OCI-LY7 (cell line): ENCODE data around the gene SLC25A13. TPM values are rescaled to one million over a fixed set of nuclear protein-coding genes. Genes with fewer than 3 reads are reported as not detected.

ENCODE experiments used
- BruUV-seq: library from RNA; stranded (reverse); fragments of 400-500 nt; replicated peaks from 2 replicates; lab custom pipeline; 2021; lab: Mats Ljungman, UMichigan
- CTCF ChIA-PET: fragments of 300-600 bp; sonication (Branson Sonifier 250); formaldehyde crosslinking; loops from one replicate; lab custom pipeline; 2022; ENCODE audit warnings: antibody characterized with exemption; ENCODE audit not compliant: unreplicated experiment; lab: Charles Lee
- POLR2A ChIA-PET: fragments of 300-600 bp; sonication (Branson Sonifier 250); formaldehyde crosslinking; loops from one replicate; lab custom pipeline; 2022; ENCODE audit warnings: antibody characterized with exemption; lab: Charles Lee
- DNase-seq: peaks from one replicate; pipeline ENCODE4 v3.0.0-alpha.2; 2015; ENCODE audit warnings: low spot score
- H2AFZ ChIP-seq: fragments of 200-600 bp; sonication (generic), shearing (Covaris generic); 2 replicates; pipeline ENCODE4 v1.6.1; 2014; ENCODE audit warnings: mild to moderate bottlenecking, antibody characterized with exemption, low read length, moderate library complexity
- H3K27ac ChIP-seq: fragments of 200-600 bp; sonication (generic); 2 replicates; pipeline ENCODE4 v1.5.1; 2014; ENCODE audit warnings: mixed run types, low read depth, mild to moderate bottlenecking, moderate library complexity, low read length, inconsistent platforms; ENCODE audit not compliant: poor library complexity, severe bottlenecking
- H3K36me3 ChIP-seq: fragments of 200-600 bp; sonication (generic); 2 replicates; pipeline ENCODE4 v1.6.1; 2014; ENCODE audit warnings: mild to moderate bottlenecking, antibody characterized with exemption, low read length, moderate library complexity, mixed read lengths; ENCODE audit not compliant: insufficient read depth
- H3K4me1 ChIP-seq: fragments of 200-600 bp; sonication (generic); 2 replicates; pipeline ENCODE4 v1.5.1; 2014; ENCODE audit warnings: mild to moderate bottlenecking, low read length; ENCODE audit not compliant: insufficient read depth, poor library complexity, severe bottlenecking
- H3K4me2 ChIP-seq: fragments of 200-600 bp; sonication (generic); 2 replicates; pipeline ENCODE4 v1.6.1; 2014; ENCODE audit warnings: mild to moderate bottlenecking, low read length
- H3K4me3 ChIP-seq: fragments of 200-600 bp; sonication (generic); 2 replicates; pipeline ENCODE4 v1.5.1; 2014; ENCODE audit warnings: mild to moderate bottlenecking, low read depth, low read length; ENCODE audit not compliant: poor library complexity, severe bottlenecking
- H3K79me2 ChIP-seq: fragments of 200-600 bp; sonication (generic); 2 replicates; pipeline ENCODE4 v1.6.1; 2016; ENCODE audit warnings: low read depth, mild to moderate bottlenecking, low read length, moderate library complexity, mixed read lengths; ENCODE audit not compliant: insufficient read depth
- H3K9me2 ChIP-seq: fragments of 200-600 bp; sonication (generic); 2 replicates; pipeline ENCODE4 v1.6.1; 2016; ENCODE audit warnings: mild to moderate bottlenecking, low read length, mixed read lengths; ENCODE audit not compliant: insufficient read depth
- H3K9me3 ChIP-seq: fragments of 200-600 bp; sonication (generic); 2 replicates; pipeline ENCODE4 v1.6.1; 2014; ENCODE audit warnings: mild to moderate bottlenecking, mixed run types, low read length, mixed read lengths
- H4K20me1 ChIP-seq: fragments of 200-600 bp; sonication (generic); 2 replicates; pipeline ENCODE4 v1.6.1; 2014; ENCODE audit warnings: mild to moderate bottlenecking, antibody characterized with exemption, low read length, moderate library complexity, mixed read lengths; ENCODE audit not compliant: insufficient read depth
- CTCF ChIP-seq: fragments of 200-600 bp; sonication (generic); conservative IDR thresholded peaks from 2 replicates; pipeline ENCODE4 v1.5.1; 2014; ENCODE audit warnings: mild to moderate bottlenecking, antibody characterized with exemption, low read length, moderate library complexity, mixed read lengths
- EZH2phosphoT487 ChIP-seq: fragments of 200-600 bp; sonication (generic); IDR thresholded peaks from 2 replicates; pipeline ENCODE4 v1.6.1; 2018; ENCODE audit warnings: low read depth, borderline replicate concordance, mild to moderate bottlenecking, mixed run types, antibody characterized with exemption, low read length, moderate library complexity, mixed read lengths
- intact Hi-C: fragments of 100-400 bp; cut with micrococcal nuclease; formaldehyde crosslinking; loops from one replicate; pipeline ENCODE4 v1.10.0; 2022; ENCODE audit not compliant: unreplicated experiment
- total RNA-seq, 2 experiments: library from RNA; depleted of rRNA in 1 of 2; stranded (reverse); fragments of >200 nt in 1 of 2; shearing (Covaris generic) in 1 of 2; gene quantifications; 2 replicates each; pipeline ENCODE4 v1.2.3, GENCODE V29; 2014 to 2022

The SLC25A13 gene
- total RNA-seq, 2 experiments from 2014 or later, result 0.63 TPM; not detected in 1

DNA sequence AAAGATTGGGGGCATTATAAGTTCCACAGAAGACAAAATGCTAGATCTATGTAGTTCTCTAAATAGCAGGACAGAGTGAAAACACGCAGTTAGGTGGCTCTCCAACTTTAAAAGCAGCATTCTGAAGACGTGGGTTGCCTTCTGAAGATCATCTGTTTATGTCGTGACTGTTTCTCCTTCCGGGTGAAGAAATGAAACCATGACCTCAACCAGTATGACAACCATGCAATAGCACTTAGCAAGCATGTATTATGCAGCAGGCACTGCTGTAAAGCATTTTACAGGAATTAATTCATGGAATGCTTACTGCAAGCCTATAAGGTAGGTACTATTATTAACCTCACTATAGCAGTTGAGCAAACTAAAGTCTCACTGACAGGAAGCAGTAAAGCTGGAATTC, 125.2 kb downstream of the SLC25A13 start:
- Histone ChIP-seq H3K36me3 (no peaks in the 10 kb centered on the region), H3K4me2 (no peak overlapping the region), H3K4me1 (no peaks in the 10 kb centered on the region), H3K9me2 (no peaks in the 10 kb centered on the region), H3K27ac (no peak overlapping the region), H3K9me3 (no peaks in the 10 kb centered on the region), H4K20me1 (no peaks in the 10 kb centered on the region), H3K79me2 (no peaks in the 10 kb centered on the region), H3K4me3 (no peak overlapping the region), H2AFZ (no peak overlapping the region)
- no TSS peak for BruUV-seq
- ChIA-PET CTCF (no interaction called here), POLR2A (no interaction called here)
- TF ChIP-seq CTCF, result no peak
- no peak for TF ChIP-seq EZH2phosphoT487
- no peak for DNase-seq
- intact Hi-C loops, result no loop called here

- Histone ChIP-seq H4K20me1 (no peaks in the 10 kb centered on the region), H3K27ac (no peak overlapping the region), H3K9me2 (no peaks in the 10 kb centered on the region), H3K36me3 (no peaks in the 10 kb centered on the region), H3K79me2 (no peaks in the 10 kb centered on the region), H3K9me3 (no peaks in the 10 kb centered on the region), H3K4me2 (no peak overlapping the region), H2AFZ (no peak overlapping the region), H3K4me1 (no peaks in the 10 kb centered on the region), H3K4me3 (no peak overlapping the region)
- ChIA-PET POLR2A (interaction anchor here (0.6 to 0.7 kb wide), 2 partner anchors 43 to 162 kb away, joined by 3 to 8 read pairs; no protein-coding TSS in a partner anchor), CTCF (no interaction called here)
- no peak for TF ChIP-seq EZH2phosphoT487
- no peak for TF ChIP-seq CTCF
- intact Hi-C loops, result no loop called here
- no TSS peak for BruUV-seq
- no peak for DNase-seq
These were observed 132.6 kb downstream of the SLC25A13 start for GRCh38 chr7:96189129-96189820.

DNA sequence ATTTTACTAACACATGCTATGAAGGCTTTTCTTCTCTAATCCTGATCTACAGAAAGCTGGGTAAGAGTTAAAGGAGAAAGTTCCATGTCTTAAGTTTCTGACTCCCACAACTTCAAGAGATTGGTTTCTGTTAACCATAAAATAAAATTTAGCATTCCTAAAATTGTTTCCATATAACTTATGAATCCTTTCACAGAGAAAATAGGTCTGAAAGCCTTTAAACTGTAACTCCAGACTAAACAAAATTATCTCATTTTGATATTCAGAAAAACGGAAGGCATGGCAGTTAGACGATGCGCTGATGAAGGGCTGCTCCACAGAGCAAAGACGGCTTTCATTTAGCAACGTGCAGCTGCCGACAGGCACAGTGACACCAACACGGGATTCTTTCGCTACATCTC, 133.3 kb downstream of the SLC25A13 start:
- BruUV-seq, result no TSS peak

More for the DNA sequence above, 133.3 kb downstream of the SLC25A13 start:
- CTCF ChIA-PET, result no interaction called here
- no peak for DNase-seq
- TF ChIP-seq CTCF (no peak), EZH2phosphoT487 (no peak)
- no peaks in the 10 kb centered on the region for H3K9me3 ChIP-seq
- intact Hi-C loops, result no loop called here
- no peaks in the 10 kb centered on the region for H3K79me2 ChIP-seq
- no peak overlapping the region for H3K27ac ChIP-seq
- no peak overlapping the region for H3K4me3 ChIP-seq
- H3K4me1 ChIP-seq, result no peaks in the 10 kb centered on the region
- POLR2A ChIA-PET, result interaction anchor here (0.7 kb wide), 1 partner anchor 83 kb away, joined by 3 read pairs; no protein-coding TSS in a partner anchor
- no peak overlapping the region for H2AFZ ChIP-seq
- H3K36me3 ChIP-seq, result no peaks in the 10 kb centered on the region
- no peaks in the 10 kb centered on the region for H3K9me2 ChIP-seq
- H3K4me2 ChIP-seq, result no peak overlapping the region
- H4K20me1 ChIP-seq, result no peaks in the 10 kb centered on the region
